H1 (cell line): ENCODE results near the gene MED23. TPM values are rescaled to one million over a fixed set of nuclear protein-coding genes. Genes with fewer than 3 reads are reported as not detected.

ENCODE experiments used
- CTCF ChIA-PET: fragments of 300-600 bp; sonication (Branson Sonifier 250); formaldehyde crosslinking; loops from one replicate; lab custom pipeline; 2021; ENCODE audit not compliant: partially characterized antibody; lab: Charles Lee
- POLR2A ChIA-PET: fragments of 300-600 bp; sonication (Branson Sonifier 250); formaldehyde crosslinking; loops from one replicate; lab custom pipeline; 2021; ENCODE audit warnings: inconsistent platforms; ENCODE audit not compliant: partially characterized antibody; lab: Charles Lee
- DNase-seq, 2 experiments: peaks; one replicate each; pipeline versions ENCODE4 v3.0.0 to v3.0.0-alpha.2; 2010 to 2022; ENCODE audit warnings: low spot score in 2 of 2, low read depth in 1 of 2, mixed read lengths in 1 of 2
- FAIRE-seq: peaks from 2 replicates; lab custom pipeline; 2011; peaks lifted over from hg19 to GRCh38; lab: Jason Lieb, UNC
- H2AFZ ChIP-seq: 2 replicates; pipeline ENCODE4 v1.8.1; 2012; ENCODE audit warnings: low read length, inconsistent platforms
- H2AK5ac ChIP-seq: 2 replicates; pipeline ENCODE4 v1.6.1; 2013; ENCODE audit warnings: low read depth, low read length
- H2BK120ac ChIP-seq: replicated peaks from 2 replicates; pipeline ENCODE3; 2013; ENCODE audit warnings: low read depth, low read length, inconsistent platforms
- H2BK12ac ChIP-seq: 2 replicates; pipeline ENCODE4 v1.6.1; 2013; ENCODE audit warnings: low read depth, low read length
- H2BK15ac ChIP-seq: 2 replicates; pipeline ENCODE4 v1.6.1; 2013; ENCODE audit warnings: low read length
- H2BK20ac ChIP-seq: 2 replicates; pipeline ENCODE4 v1.6.1; 2013; ENCODE audit warnings: low read length
- H2BK5ac ChIP-seq: 2 replicates; pipeline ENCODE4 v1.6.1; 2013; ENCODE audit warnings: low read depth, low read length
- H3K14ac ChIP-seq: 2 replicates; pipeline ENCODE4 v1.6.1; 2013; ENCODE audit warnings: inconsistent platforms; ENCODE audit not compliant: insufficient read length
- H3K18ac ChIP-seq: 2 replicates; pipeline ENCODE4 v1.6.1; 2013; ENCODE audit warnings: low read length; ENCODE audit errors: extremely low read depth
- H3K23ac ChIP-seq: 2 replicates; pipeline ENCODE4 v1.6.1; 2013; ENCODE audit warnings: inconsistent platforms; ENCODE audit not compliant: insufficient read length
- H3K23me2 ChIP-seq: 2 replicates; pipeline ENCODE4 v1.6.1; 2013; ENCODE audit warnings: low read depth, low read length
- H3K27ac ChIP-seq: 2 replicates; pipeline ENCODE4 v1.6.1; 2011; ENCODE audit warnings: low read depth, low read length, inconsistent platforms
- H3K27me3 ChIP-seq, 4 experiments: replicated peaks in 1 of 4; 1 replicate in 1 of 4; 2 replicates in 3 of 4; pipeline versions ENCODE4 v1.6.1 to v1.8.1; 2011 to 2013; ENCODE audit warnings: low read length in 3 of 4, mild to moderate bottlenecking in 3 of 4, inconsistent platforms in 2 of 4, mixed read lengths in 2 of 4, moderate library complexity in 1 of 4; ENCODE audit not compliant: control insufficient read depth in 3 of 4, insufficient read depth in 3 of 4; ENCODE audit errors: extremely low read depth in 1 of 4
- H3K36me3 ChIP-seq, 4 experiments: 2 replicates each; pipeline versions ENCODE4 v1.6.1 to v1.8.1; 2011 to 2013; ENCODE audit warnings: mild to moderate bottlenecking in 4 of 4, low read length in 3 of 4, moderate library complexity in 2 of 4, control low read depth in 1 of 4, inconsistent platforms in 1 of 4; ENCODE audit not compliant: insufficient read depth in 4 of 4, control insufficient read depth in 2 of 4
- H3K4ac ChIP-seq: replicated peaks from 2 replicates; pipeline ENCODE3; 2013; ENCODE audit warnings: low read length, low read depth, mixed read lengths, inconsistent platforms; ENCODE audit not compliant: insufficient read length
- H3K4me1 ChIP-seq, 4 experiments: replicated peaks in 1 of 4; 1 replicate in 1 of 4; 2 replicates in 3 of 4; pipeline versions ENCODE4 v1.6.1 to v1.8.1; 2011 to 2013; ENCODE audit warnings: low read length in 3 of 4, inconsistent platforms in 2 of 4, mixed read lengths in 1 of 4; ENCODE audit not compliant: insufficient read depth in 4 of 4, control insufficient read depth in 3 of 4
- H3K4me2 ChIP-seq, 2 experiments: 2 replicates each; pipeline versions ENCODE4 v1.6.1 to v1.8.1; 2011 to 2013; ENCODE audit warnings: low read depth in 2 of 2, low read length in 2 of 2, control low read depth in 1 of 2, inconsistent platforms in 1 of 2, mild to moderate bottlenecking in 1 of 2; ENCODE audit not compliant: insufficient read depth in 1 of 2
- H3K4me3 ChIP-seq, 4 experiments: fragments of 200-600, 300-600 bp in 1 of 4; sonication (generic), shearing (Covaris generic), sonication (Bioruptor Twin) in 1 of 4; 2 replicates each; pipeline versions ENCODE4 v1.5.1 to v1.8.1; 2011 to 2016; ENCODE audit warnings: low read length in 4 of 4, low read depth in 3 of 4, control low read depth in 2 of 4, inconsistent platforms in 2 of 4, mild to moderate bottlenecking in 2 of 4, mixed read lengths in 1 of 4, moderate library complexity in 1 of 4; ENCODE audit not compliant: insufficient read depth in 2 of 4; ENCODE audit errors: extremely low read depth in 1 of 4
- H3K56ac ChIP-seq: replicated peaks from 2 replicates; pipeline ENCODE3; 2013; ENCODE audit warnings: low read depth, mild to moderate bottlenecking, mixed read lengths, low read length, inconsistent platforms; ENCODE audit not compliant: insufficient read length
- H3K79me1 ChIP-seq: 2 replicates; pipeline ENCODE4 v1.6.1; 2013; ENCODE audit warnings: low read depth, low read length, control low read depth
- H3K79me2 ChIP-seq, 2 experiments: 2 replicates each; pipeline versions ENCODE4 v1.6.1 to v1.8.1; 2012 to 2013; ENCODE audit warnings: low read length in 2 of 2, mild to moderate bottlenecking in 2 of 2, inconsistent platforms in 1 of 2; ENCODE audit not compliant: insufficient read depth in 2 of 2, control insufficient read depth in 1 of 2
- H3K9ac ChIP-seq, 4 experiments: replicated peaks in 1 of 4; 1 replicate in 1 of 4; 2 replicates in 3 of 4; pipeline versions ENCODE4 v1.6.1 to v1.8.1; 2011 to 2013; ENCODE audit warnings: low read depth in 3 of 4, low read length in 3 of 4, control low read depth in 2 of 4, mild to moderate bottlenecking in 2 of 4, moderate library complexity in 2 of 4, inconsistent platforms in 1 of 4; ENCODE audit errors: extremely low read depth in 1 of 4
- H3K9me3 ChIP-seq, 2 experiments: 2 replicates each; pipeline versions ENCODE4 v1.6.1 to v1.8.1; 2012 to 2013; ENCODE audit warnings: mild to moderate bottlenecking in 2 of 2, moderate library complexity in 2 of 2, control low read depth in 1 of 2, inconsistent platforms in 1 of 2, low read depth in 1 of 2, low read length in 1 of 2, mixed read lengths in 1 of 2; ENCODE audit not compliant: insufficient read depth in 2 of 2
- H4K20me1 ChIP-seq, 2 experiments: replicated peaks in 1 of 2; 2 replicates each; pipeline versions ENCODE3 to v1.8.1; 2011 to 2013; ENCODE audit warnings: inconsistent platforms in 2 of 2, low read length in 2 of 2, mild to moderate bottlenecking in 1 of 2; ENCODE audit not compliant: insufficient read depth in 2 of 2, control insufficient read depth in 1 of 2
- H4K5ac ChIP-seq: 2 replicates; pipeline ENCODE4 v1.6.1; 2013; ENCODE audit warnings: low read length, low read depth, mixed read lengths, inconsistent platforms; ENCODE audit not compliant: insufficient read length
- H4K8ac ChIP-seq: 2 replicates; pipeline ENCODE4 v1.8.0; 2013; ENCODE audit warnings: mild to moderate bottlenecking, moderate library complexity, low read length, inconsistent platforms; ENCODE audit not compliant: insufficient read depth; ENCODE audit errors: extremely low read depth
- H4K91ac ChIP-seq: replicated peaks from 2 replicates; pipeline ENCODE3; 2013; ENCODE audit warnings: low read length, mixed read lengths, inconsistent platforms; ENCODE audit not compliant: insufficient read length
- ASH2L ChIP-seq: fragments of 200-600, 300-600 bp; sonication (generic); IDR thresholded peaks from one replicate; pipeline ENCODE4 v1.7.1; 2017; ENCODE audit warnings: low read length
- BRCA1 ChIP-seq: IDR thresholded peaks from 2 replicates; pipeline ENCODE4 v1.6.1; 2012; ENCODE audit warnings: low read depth, low read length, improper control_type of control experiment
- CBX8 ChIP-seq: fragments of 300-800, 300-1000 bp; sonication (generic); IDR thresholded peaks from 2 replicates; pipeline ENCODE4 v1.7.1; 2016; ENCODE audit warnings: low read depth, low read length, borderline replicate concordance
- EZH2 ChIP-seq: fragments of 200-600 bp; sonication (generic); IDR thresholded peaks from 2 replicates; pipeline ENCODE4 v1.7.1; 2012; ENCODE audit warnings: low read depth, mild to moderate bottlenecking, moderate library complexity, low read length, inconsistent platforms; ENCODE audit not compliant: severe bottlenecking
- GABPA ChIP-seq: IDR thresholded peaks from 2 replicates; pipeline ENCODE4 v1.6.1; 2011; ENCODE audit warnings: mild to moderate bottlenecking, low read length, moderate library complexity, borderline replicate concordance; ENCODE audit not compliant: insufficient read depth
- GTF2F1 ChIP-seq: IDR thresholded peaks from 2 replicates; pipeline ENCODE4 v1.6.1; 2012; ENCODE audit warnings: low read depth, low read length, improper control_type of control experiment, borderline replicate concordance
- MAFK ChIP-seq: IDR thresholded peaks from 2 replicates; pipeline ENCODE4 v1.6.1; 2012; ENCODE audit warnings: low read depth, mild to moderate bottlenecking, improper control_type of control experiment, low read length
- POU5F1 ChIP-seq: IDR thresholded peaks from 2 replicates; pipeline ENCODE4 v1.6.1; 2011; ENCODE audit warnings: low read depth, mild to moderate bottlenecking, low read length, moderate library complexity
- RAD21 ChIP-seq, 2 experiments: IDR thresholded peaks in 1 of 2; conservative IDR thresholded peaks in 1 of 2; 2 replicates each; pipeline ENCODE4 v1.6.1; 2011; ENCODE audit warnings: low read depth in 2 of 2, low read length in 2 of 2, improper control_type of control experiment in 1 of 2, inconsistent platforms in 1 of 2, mild to moderate bottlenecking in 1 of 2, moderate library complexity in 1 of 2
- RXRA ChIP-seq: IDR thresholded peaks from 2 replicates; pipeline ENCODE4 v1.6.1; 2011; ENCODE audit warnings: low read depth, mild to moderate bottlenecking, low read length, moderate library complexity; ENCODE audit not compliant: insufficient read depth
- SIRT6 ChIP-seq: IDR thresholded peaks from one replicate; pipeline ENCODE4 v1.7.1; 2012; ENCODE audit warnings: low read length, inconsistent platforms
- SP4 ChIP-seq: IDR thresholded peaks from 2 replicates; pipeline ENCODE4 v1.6.1; 2012; ENCODE audit warnings: low read length, inconsistent platforms
- YY1 ChIP-seq: IDR thresholded peaks from 2 replicates; pipeline ENCODE4 v1.6.1; 2011; ENCODE audit warnings: low read depth, mild to moderate bottlenecking, low read length
- ZNF274 ChIP-seq: IDR thresholded peaks from 2 replicates; pipeline ENCODE4 v1.7.0; 2012; ENCODE audit warnings: low read length, borderline replicate concordance; ENCODE audit errors: extremely low read depth
- WGBS, 2 experiments: shearing (Covaris generic) in 1 of 2; methylation state at CpG; one replicate each; pipeline versions ENCODE4 v1.1.6 to v1.1.7; 2013 to 2015; ENCODE audit warnings: low lambda C conversion rate in 2 of 2, mixed read lengths in 2 of 2, inconsistent platforms in 1 of 2, low coverage in 1 of 2, missing lambda C conversion rate in 1 of 2; ENCODE audit not compliant: insufficient replicate concordance in 2 of 2, insufficient coverage in 1 of 2, insufficient read length in 1 of 2; ENCODE audit errors: extremely low coverage in 1 of 2, missing lambda C conversion rate in 1 of 2; 5-methylcytosine and 5-hydroxymethylcytosine counted together
- polyA plus RNA-seq, 7 experiments: library from polyadenylated mRNA; depleted of rRNA in 3 of 7; stranded (reverse) in 5 of 7; unstranded in 2 of 7; fragments of >200 nt in 5 of 7; fragments of 200-250 nt in 2 of 7; gene quantifications; 1 replicate in 5 of 7; 2 replicates in 1 of 7; 4 replicates in 1 of 7; pipeline versions ENCODE4 v1.2.1 to v1.2.3, GENCODE V29; 2011 to 2013; ENCODE audit warnings: missing spikeins in 2 of 7, mixed read lengths in 2 of 7
- total RNA-seq: library from RNA; stranded (reverse); fragmentation: NEBNext Ultra II Directional; extraction: Animal tissue kit (Norgen Biotek cat#: 25700); gene quantifications from 2 replicates; pipeline ENCODE4 v1.2.1, GENCODE V29; 2021

Gene MED23
- total and polyA plus RNA-seq, 2 of the 8 experiments (the other 6 are each of a cell fraction or from before 2014, with no cell fraction given) = 10.5 to 13.0 TPM

DNA sequence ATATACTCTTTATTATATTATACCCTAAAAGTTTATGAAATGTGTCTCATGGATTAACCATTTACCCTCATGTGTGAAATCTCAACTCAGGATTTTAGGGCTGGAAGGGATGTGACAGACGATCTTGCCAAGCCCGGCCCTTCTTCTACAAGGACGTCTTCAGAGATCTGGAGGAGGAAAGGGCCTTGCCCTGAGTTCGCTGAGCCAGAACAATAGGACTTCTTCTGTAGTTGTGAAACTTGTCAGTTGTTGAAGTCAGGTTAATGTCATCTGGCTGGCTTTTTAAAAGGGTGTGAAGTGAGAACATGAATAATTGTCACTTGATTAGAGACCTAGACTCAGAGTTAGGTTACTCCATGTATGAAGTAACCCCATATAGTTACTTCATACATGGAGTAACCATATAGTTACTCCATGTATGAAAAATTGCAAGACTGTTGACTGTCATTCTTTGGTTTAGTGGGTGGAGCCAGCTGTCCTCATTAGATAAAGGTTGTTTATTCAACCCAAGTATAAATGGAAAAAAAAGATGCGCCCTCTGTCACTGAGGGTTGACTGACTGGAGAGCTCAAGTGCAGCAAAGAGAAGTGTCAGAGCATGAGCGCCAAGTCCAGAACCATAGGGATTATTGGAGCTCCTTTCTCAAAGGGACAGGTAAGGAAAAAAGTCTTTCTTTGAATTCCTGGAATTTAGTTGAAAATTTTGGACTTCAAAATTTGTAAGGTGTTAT is 55.2 kb downstream of the MED23 start, which contains the start of gene ARG1:
Gene ARG1 (plus strand): TSS at position 541 of the 730 bp plus-strand sequence. CDS start 57 bp downstream, at position 598.
- H4K20me1 ChIP-seq = no peaks in the 10 kb centered on the region
- H2AK5ac ChIP-seq = no peak within 1 kb of the TSS
- no peak within 1 kb of the TSS for H3K23ac ChIP-seq
- ChIA-PET POLR2A (no interaction called here), CTCF (interaction anchor here (1.3 to 1.5 kb wide), 2 partner anchors 39 to 53 kb away, joined by 3 to 4 read pairs; no protein-coding TSS in a partner anchor)
- H2BK12ac ChIP-seq = no peak within 1 kb of the TSS
- no peak within 1 kb of the TSS for H2BK20ac ChIP-seq
- no peak within 1 kb of the TSS for H3K4ac ChIP-seq
- H2BK15ac ChIP-seq = no peak within 1 kb of the TSS
- H3K27ac ChIP-seq = no peak within 1 kb of the TSS
- no peak for DNase-seq
- peaks cover 0 to 3% (median 0%) of the 10 kb centered on the region in 4 experiments; a peak in 1 of 7 replicates for H3K4me1 ChIP-seq
- TF ChIP-seq RAD21 (IDR thresholded peaks at IDR 0.05 in 1 of 2, conservative IDR thresholded peaks at IDR 0.05 in 1 of 2; ENCODE audit: low read depth in 2 of 2, low read length in 2 of 2) (no peak), ZNF274 (no peak), ASH2L (no peak), MAFK (no peak), BRCA1 (no peak), SP4 (no peak), EZH2 (no peak), SIRT6 (no peak), GABPA (no peak), YY1 (no peak), RXRA (no peak), CBX8 (no peak), GTF2F1 (no peak), POU5F1 (no peak)
- H4K8ac ChIP-seq = no peak within 1 kb of the TSS
- no peak within 1 kb of the TSS for H2AFZ ChIP-seq
- no peaks in the 10 kb centered on the region for H3K9me3 ChIP-seq
- H3K27me3 ChIP-seq = no peaks in the 10 kb centered on the region
- H3K14ac ChIP-seq = no peak within 1 kb of the TSS
- no peaks in the 10 kb centered on the region for H3K36me3 ChIP-seq
- H3K4me3 ChIP-seq = no peak within 1 kb of the TSS
- no peak within 1 kb of the TSS for H4K5ac ChIP-seq
- no peak within 1 kb of the TSS for H3K9ac ChIP-seq
- H3K23me2 ChIP-seq = no peaks in the 10 kb centered on the region
- H3K79me2 ChIP-seq = no peaks in the 10 kb centered on the region
- H3K56ac ChIP-seq = no peak within 1 kb of the TSS
- H4K91ac ChIP-seq = no peak within 1 kb of the TSS
- H2BK5ac ChIP-seq = no peak within 1 kb of the TSS
- no peak within 1 kb of the TSS for H2BK120ac ChIP-seq
- H3K4me2 ChIP-seq = no peak within 1 kb of the TSS
- H3K18ac ChIP-seq = no peak within 1 kb of the TSS
- no peaks in the 10 kb centered on the region for H3K79me1 ChIP-seq
- 91% methylated on average over 6 of the region's 6 CpGs; no CpG with 5 or more reads in 1 of the 2 experiments for WGBS, 2 experiments
- FAIRE-seq = no peak
